Activated effector memory CD4-positive, alpha-beta T cell treated with Interleukin-2 at 50 U/mL for 16 hours (primary cell): ENCODE measurements around the gene BRPF1.

Experiments used
- DNase-seq: peaks from one replicate; pipeline ENCODE4 v3.0.0-alpha.2; 2020

Gene BRPF1

GRCh38 chr3:9732740-9733115 is 1.2 kb downstream of the BRPF1 start:
- DNase-seq = no peak

GRCh38 chr3:9736831-9737230 is 5.3 kb downstream of the BRPF1 start:
- DNase-seq = no peak

- no peak for DNase-seq
These were observed 7.6 kb downstream of the BRPF1 start for GRCh38 chr3:9739181-9739580.

- no peak for DNase-seq
These were observed 11.0 kb downstream of the BRPF1 start for GRCh38 chr3:9742560-9742959.

- no peak for DNase-seq
These were observed 12.0 kb downstream of the BRPF1 start for GRCh38 chr3:9743548-9743947.

GRCh38 chr3:9744162-9744561 is 12.6 kb downstream of the BRPF1 start:
- no peak for DNase-seq

- DNase-seq = no peak
These were observed 14.0 kb downstream of the BRPF1 start for GRCh38 chr3:9745521-9745920.

GRCh38 chr3:9746330-9746729 is 14.8 kb downstream of the BRPF1 start:
- DNase-seq = no peak

- no peak for DNase-seq
These were observed 15.7 kb downstream of the BRPF1 start for GRCh38 chr3:9747267-9747666.

- DNase-seq = no peak
These were observed 16.5 kb downstream of the BRPF1 start for GRCh38 chr3:9748031-9748430.

- no peak for DNase-seq
These were observed 17.7 kb downstream of the BRPF1 start for GRCh38 chr3:9749296-9749644.

GRCh38 chr3:9749645-9750555 is 18.4 kb downstream of the BRPF1 start, which contains the start of gene OGG1:
OGG1 (plus strand) TSS chr3:9749952; CDS start chr3:9750287, 335 bp downstream.
- peak; percentile 92 for DNase-seq

GRCh38 chr3:9750556-9751411 is 19.2 kb downstream of the BRPF1 start:
- no peak for DNase-seq

- DNase-seq = no peak
These were observed 23.1 kb downstream of the BRPF1 start for GRCh38 chr3:9754678-9755077.

- no peak for DNase-seq
These were observed 25.9 kb downstream of the BRPF1 start for GRCh38 chr3:9757427-9757826.

- DNase-seq = no peak
These were observed 29.4 kb downstream of the BRPF1 start for GRCh38 chr3:9760779-9761505.

- no peak for DNase-seq
These were observed 30.4 kb downstream of the BRPF1 start for GRCh38 chr3:9761919-9762318.

- DNase-seq = no peak
These were observed 31.3 kb downstream of the BRPF1 start for GRCh38 chr3:9762871-9763270.

GRCh38 chr3:9765865-9766264 is 34.3 kb downstream of the BRPF1 start:
- no peak for DNase-seq

GRCh38 chr3:9767418-9767817 is 35.9 kb downstream of the BRPF1 start:
- no peak for DNase-seq

- no peak for DNase-seq
These were observed 36.7 kb downstream of the BRPF1 start for GRCh38 chr3:9768141-9768775.

- DNase-seq = no peak
These were observed 37.5 kb downstream of the BRPF1 start for GRCh38 chr3:9769012-9769411.
